GM19328 (cell line): ENCODE measurements around the gene PRC1.
"Not testable (repeated sequence)": the region's sequence is repeated elsewhere in the genome, so short reads cannot be mapped to it uniquely, and the experiment has no call there.

Source experiments
- ATAC-seq: cut with Tn5 transposase; IDR thresholded peaks from one replicate; pipeline ENCODE4 v1.9.1; 2021; ENCODE audit warnings: mild to moderate bottlenecking, moderate library complexity; ENCODE audit not compliant: unreplicated experiment

PRC1 gene

GRCh38 chr15:90934256-90934948 lies 59.9 kb downstream of the PRC1 start:
- no peak for ATAC-seq

DNA sequence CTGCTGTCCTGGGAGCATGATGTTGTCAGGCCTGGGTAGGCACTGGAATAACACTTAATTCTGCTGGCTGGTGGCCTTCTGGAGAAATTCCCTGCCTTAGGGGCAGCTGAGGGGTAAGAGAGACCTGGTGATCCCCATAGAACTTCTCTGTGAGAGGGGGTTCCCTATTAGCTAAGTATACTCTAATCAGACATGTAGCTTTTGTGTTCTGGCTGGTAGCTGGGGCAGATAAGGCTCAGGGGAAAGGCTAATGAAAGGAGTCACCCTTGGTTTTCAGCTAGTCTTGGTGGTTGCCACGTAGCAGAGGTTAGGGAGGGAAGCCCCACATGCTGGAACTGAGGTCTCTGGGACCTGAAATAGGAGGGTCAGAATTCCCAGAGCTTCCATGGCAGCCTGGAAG lies 61.0 kb downstream of the PRC1 start:
- no peak for ATAC-seq

DNA sequence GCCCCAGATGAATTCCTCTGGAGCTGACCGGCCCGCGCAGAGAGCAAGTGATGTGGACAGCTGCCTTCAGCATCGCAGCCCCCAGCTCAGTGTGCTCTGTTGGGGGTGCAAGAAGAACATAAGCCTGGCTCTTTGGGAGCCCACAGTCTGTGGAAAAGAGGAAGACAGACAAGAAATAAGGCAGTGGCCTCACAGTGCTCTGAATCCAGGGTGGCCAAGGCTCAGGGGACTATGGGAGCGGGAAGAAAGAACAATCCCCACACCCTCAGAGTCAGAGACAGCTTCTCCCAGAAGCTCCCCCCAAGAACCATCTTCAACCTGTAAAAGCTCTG lies 61.7 kb downstream of the PRC1 start:
- no peak for ATAC-seq

GRCh38 chr15:90931828-90932659 lies 62.3 kb downstream of the PRC1 start, which contains the start of gene HDDC3:
Gene HDDC3, minus strand, starts transcription at chr15:90932549. Its CDS starts 9 bp downstream, at chr15:90932540.
- ATAC-seq, result peak; percentile 39

GRCh38 chr15:90931575-90931827 lies 62.8 kb downstream of the PRC1 start:
- no peak for ATAC-seq

- no peak for ATAC-seq
Measured at GRCh38 chr15:90930861-90931574, 63.3 kb downstream of the PRC1 start.

GRCh38 chr15:90929246-90930019 lies 64.9 kb downstream of the PRC1 start:
- no peak for ATAC-seq

DNA sequence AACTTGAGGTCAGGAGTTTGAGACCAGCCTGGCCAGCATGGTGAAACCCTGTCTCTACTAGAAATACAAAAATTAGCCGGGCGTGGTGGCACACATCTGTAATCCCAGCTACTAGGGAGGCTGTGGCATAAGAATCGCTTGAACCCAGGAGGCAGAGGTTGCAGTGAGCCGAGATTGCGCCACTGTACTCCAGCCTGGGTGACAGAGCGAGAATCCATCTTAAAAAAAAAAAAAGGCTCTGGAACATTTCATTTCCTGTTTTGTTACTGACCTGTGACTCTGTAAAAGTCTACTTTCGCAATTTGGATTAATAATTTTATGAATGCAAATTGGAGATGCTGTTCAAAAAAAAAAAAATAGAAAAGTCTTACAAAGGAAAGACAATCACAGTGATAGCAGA lies 66.2 kb downstream of the PRC1 start:
- ATAC-seq, result not testable (repeated sequence)

DNA sequence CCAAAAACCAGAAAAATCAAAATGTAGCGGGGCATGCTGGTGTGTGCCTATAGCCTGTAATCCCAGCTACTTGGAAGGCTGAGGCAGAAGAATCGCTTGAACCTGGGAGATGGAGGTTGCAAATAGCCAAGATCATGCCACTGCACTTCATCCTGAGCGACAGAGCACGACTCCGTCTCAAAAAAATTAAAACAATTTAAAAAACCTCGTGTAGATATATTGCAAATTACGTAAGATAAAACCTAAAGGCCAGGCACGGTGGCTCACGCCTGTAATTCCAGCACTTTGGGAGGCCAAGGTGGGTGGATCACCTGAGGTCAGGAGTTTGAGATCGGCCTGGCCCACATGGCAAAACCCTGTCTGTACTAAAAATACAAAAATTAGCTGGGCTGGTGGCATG lies 67.6 kb downstream of the PRC1 start:
- ATAC-seq, result not testable (repeated sequence)

DNA sequence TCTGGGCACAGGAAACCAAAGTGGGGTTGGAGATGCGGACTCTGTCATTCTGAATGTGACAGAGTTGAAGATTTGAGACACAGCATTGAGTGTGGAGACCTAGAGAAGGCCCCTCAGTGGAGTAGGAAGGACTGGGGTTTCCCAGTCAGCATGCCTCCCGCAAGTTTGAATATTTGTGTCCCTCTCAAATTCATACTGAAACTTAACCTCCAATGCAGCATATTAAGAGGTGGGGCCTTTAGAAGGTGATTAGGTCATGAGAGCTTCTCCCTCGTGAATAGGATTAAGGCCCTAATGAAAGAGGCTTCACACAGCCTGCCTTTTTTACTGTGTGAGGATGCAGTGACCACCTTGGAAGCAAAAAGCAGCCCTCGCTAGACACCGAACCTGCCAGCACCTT lies 70.0 kb downstream of the PRC1 start:
- ATAC-seq, result peak; percentile 59

GRCh38 chr15:90922712-90923322 lies 71.5 kb downstream of the PRC1 start:
- ATAC-seq, result not testable (repeated sequence)

DNA sequence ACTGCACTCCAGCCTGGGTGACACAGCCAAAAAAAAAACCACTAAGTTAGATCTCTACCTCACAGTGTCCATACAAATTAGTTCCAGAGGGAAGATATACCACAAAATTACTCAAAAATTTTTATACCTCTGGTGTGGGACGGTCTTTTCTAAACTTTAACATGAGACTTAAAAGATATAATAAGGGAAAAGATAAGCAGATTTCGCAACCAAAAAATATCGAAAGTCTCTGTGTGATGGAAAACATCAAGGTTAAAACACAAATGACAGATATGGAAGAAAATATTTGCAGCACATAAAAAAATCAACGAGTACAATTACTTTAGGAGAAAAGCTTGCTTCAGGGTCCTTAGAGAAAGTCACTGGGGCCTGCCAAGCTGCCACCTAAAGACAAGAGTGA lies 72.4 kb downstream of the PRC1 start:
- no peak for ATAC-seq

DNA sequence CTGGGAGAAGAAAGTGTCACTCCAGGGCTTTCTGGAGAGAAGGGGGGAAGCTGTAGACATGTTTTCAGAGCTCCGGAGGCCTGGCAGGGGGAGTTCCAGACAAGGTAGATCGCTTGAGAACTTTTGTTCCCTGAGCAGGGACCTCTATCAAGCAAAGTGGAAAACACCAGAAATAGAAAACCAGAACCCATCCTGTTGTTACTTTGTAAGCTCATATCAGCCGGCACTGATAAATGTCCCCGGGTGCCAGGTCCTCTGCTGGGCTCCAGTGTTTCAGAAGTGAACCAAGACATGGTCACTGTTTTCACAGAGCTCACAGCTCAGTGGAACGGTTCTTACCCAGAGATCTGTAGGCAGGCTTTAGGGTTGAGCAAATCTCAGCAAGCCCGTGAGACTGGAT lies 75.5 kb downstream of the PRC1 start:
- ATAC-seq, result no peak

- no peak for ATAC-seq
Measured at GRCh38 chr15:90918034-90918788, 76.1 kb downstream of the PRC1 start.

- ATAC-seq, result no peak
Measured at GRCh38 chr15:90917569-90917968, 76.8 kb downstream of the PRC1 start.

DNA sequence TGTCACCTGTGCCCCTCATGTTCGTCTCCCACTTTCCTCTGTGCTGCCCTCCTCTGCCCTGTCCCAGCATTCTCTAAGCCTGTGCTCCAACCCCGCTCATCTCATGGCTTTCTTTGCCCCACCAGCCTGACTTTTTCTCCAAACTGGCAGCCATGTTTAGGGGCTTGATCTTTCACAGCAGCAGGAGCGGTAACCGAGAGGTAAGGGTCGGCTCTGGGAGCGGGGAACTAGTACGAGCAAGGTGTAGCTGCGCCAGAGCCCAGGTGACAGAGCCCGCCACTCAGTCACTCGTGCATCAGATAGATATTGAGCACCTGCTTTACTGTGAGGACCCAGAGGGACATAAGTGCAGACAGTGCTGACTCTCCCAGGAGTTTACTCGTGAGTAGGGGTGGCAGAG lies 77.9 kb downstream of the PRC1 start:
- no peak for ATAC-seq
